H9 (cell line): ENCODE results near the gene LRMDA. TPM values are rescaled to one million over a fixed set of nuclear protein-coding genes. Genes with fewer than 3 reads are reported as not detected.

Experiments
- DNase-seq: peaks from one replicate; pipeline ENCODE4 v3.0.0-alpha.2; 2017
- H2AFZ ChIP-seq: one replicate; pipeline ENCODE4 v1.6.1; 2013; ENCODE audit warnings: mild to moderate bottlenecking, low read length, control low read depth, moderate library complexity
- H2AK5ac ChIP-seq: 2 replicates; pipeline ENCODE4 v1.6.1; 2013; ENCODE audit warnings: low read length, control low read depth, mixed read lengths; ENCODE audit not compliant: insufficient read length
- H2BK120ac ChIP-seq: one replicate; pipeline ENCODE4 v1.6.1; 2013; ENCODE audit warnings: low read depth, mild to moderate bottlenecking, low read length, control low read depth, inconsistent platforms; ENCODE audit not compliant: poor library complexity, severe bottlenecking
- H2BK12ac ChIP-seq: 2 replicates; pipeline ENCODE4 v1.6.1; 2013; ENCODE audit warnings: low read length, control low read depth, mixed read lengths, low read depth; ENCODE audit not compliant: insufficient read length
- H2BK15ac ChIP-seq: 2 replicates; pipeline ENCODE4 v1.6.1; 2013; ENCODE audit warnings: low read depth, low read length, control low read depth
- H2BK20ac ChIP-seq: one replicate; pipeline ENCODE4 v1.6.1; 2013; ENCODE audit warnings: low read depth, mild to moderate bottlenecking, low read length, control low read depth, inconsistent platforms; ENCODE audit not compliant: poor library complexity, severe bottlenecking
- H2BK5ac ChIP-seq: 2 replicates; pipeline ENCODE4 v1.6.1; 2013; ENCODE audit warnings: low read length, control low read depth, mixed read lengths; ENCODE audit not compliant: insufficient read length
- H3K14ac ChIP-seq: 2 replicates; pipeline ENCODE4 v1.6.1; 2013; ENCODE audit warnings: low read length, control low read depth; ENCODE audit not compliant: insufficient read depth
- H3K18ac ChIP-seq: 2 replicates; pipeline ENCODE4 v1.6.1; 2013; ENCODE audit warnings: low read depth, mild to moderate bottlenecking, mixed read lengths, low read length, control low read depth; ENCODE audit not compliant: insufficient read length
- H3K23ac ChIP-seq: 2 replicates; pipeline ENCODE4 v1.6.1; 2013; ENCODE audit warnings: low read length, control low read depth, mixed read lengths, low read depth; ENCODE audit not compliant: insufficient read length
- H3K23me2 ChIP-seq: 2 replicates; pipeline ENCODE4 v1.6.1; 2013; ENCODE audit warnings: low read depth, mild to moderate bottlenecking, mixed read lengths, low read length, control low read depth; ENCODE audit not compliant: insufficient read length, poor library complexity, severe bottlenecking
- H3K27ac ChIP-seq: 2 replicates; pipeline ENCODE4 v1.5.1; 2013; ENCODE audit warnings: low read length, control low read depth, mixed read lengths, low read depth; ENCODE audit not compliant: insufficient read length
- H3K27me3 ChIP-seq: 2 replicates; pipeline ENCODE4 v1.6.1; 2013; ENCODE audit warnings: low read length, control low read depth, inconsistent platforms; ENCODE audit not compliant: insufficient read depth
- H3K4ac ChIP-seq: 2 replicates; pipeline ENCODE4 v1.6.1; 2013; ENCODE audit warnings: low read depth, mild to moderate bottlenecking, control low read depth, inconsistent platforms, low read length, moderate library complexity
- H3K4me1 ChIP-seq: 2 replicates; pipeline ENCODE4 v1.6.1; 2013; ENCODE audit warnings: low read length, control low read depth, inconsistent platforms; ENCODE audit not compliant: insufficient read depth
- H3K4me2 ChIP-seq: 2 replicates; pipeline ENCODE4 v1.6.1; 2013; ENCODE audit warnings: low read length, control low read depth, mixed read lengths; ENCODE audit not compliant: insufficient read length, insufficient read depth
- H3K56ac ChIP-seq: 2 replicates; pipeline ENCODE4 v1.6.1; 2013; ENCODE audit warnings: low read depth, mild to moderate bottlenecking, mixed read lengths, low read length, control low read depth; ENCODE audit not compliant: insufficient read length
- H3K79me1 ChIP-seq: 2 replicates; pipeline ENCODE4 v1.6.1; 2013; ENCODE audit warnings: low read depth, mild to moderate bottlenecking, moderate library complexity, low read length, control low read depth, inconsistent platforms; ENCODE audit not compliant: insufficient read depth, poor library complexity, severe bottlenecking
- H3K79me2 ChIP-seq: 2 replicates; pipeline ENCODE4 v1.6.1; 2013; ENCODE audit warnings: low read length, control low read depth, inconsistent platforms; ENCODE audit not compliant: insufficient read depth
- H3K9ac ChIP-seq: 2 replicates; pipeline ENCODE4 v1.6.1; 2013; ENCODE audit warnings: low read length, control low read depth, mixed read lengths; ENCODE audit not compliant: insufficient read length; ENCODE audit errors: extremely low read depth
- H3K9me3 ChIP-seq: one replicate; pipeline ENCODE4 v1.6.1; 2013; ENCODE audit warnings: low read depth, low read length, inconsistent platforms; ENCODE audit not compliant: control insufficient read depth
- H3T11ph ChIP-seq: one replicate; pipeline ENCODE4 v1.6.1; 2013; ENCODE audit warnings: mild to moderate bottlenecking, low read length, control low read depth, inconsistent platforms
- H4K20me1 ChIP-seq: one replicate; pipeline ENCODE4 v1.6.1; 2013; ENCODE audit not compliant: control insufficient read depth, insufficient read length, insufficient read depth
- H4K5ac ChIP-seq: 2 replicates; pipeline ENCODE4 v1.6.1; 2013; ENCODE audit warnings: low read depth, mild to moderate bottlenecking, mixed read lengths, low read length, control low read depth; ENCODE audit not compliant: insufficient read length
- H4K8ac ChIP-seq: replicated peaks from 2 replicates; pipeline ENCODE4 v1.6.1; 2013; ENCODE audit warnings: low read length, control low read depth, mixed read lengths, low read depth; ENCODE audit not compliant: insufficient read length
- H4K91ac ChIP-seq: 2 replicates; pipeline ENCODE4 v1.6.1; 2013; ENCODE audit warnings: low read depth, mild to moderate bottlenecking, moderate library complexity, mixed read lengths, low read length, control low read depth; ENCODE audit not compliant: insufficient read length
- H3K27ac Mint-ChIP-seq, 3 experiments: 2 replicates in 2 of 3; 3 replicates in 1 of 3; pipeline ENCODE4 v1.8.0; 2020 to 2021; ENCODE audit warnings: mixed read lengths in 3 of 3, mild to moderate bottlenecking in 1 of 3, moderate library complexity in 1 of 3
- H3K27me3 Mint-ChIP-seq: 2 replicates; pipeline ENCODE4 v1.8.0; 2021; ENCODE audit warnings: low read depth, mild to moderate bottlenecking, moderate library complexity, mixed read lengths
- H3K36me3 Mint-ChIP-seq, 3 experiments: 2 replicates in 2 of 3; 3 replicates in 1 of 3; pipeline ENCODE4 v1.8.0; 2020 to 2021; ENCODE audit warnings: low read depth in 3 of 3, mixed read lengths in 3 of 3; ENCODE audit not compliant: insufficient read depth in 1 of 3
- H3K4me1 Mint-ChIP-seq, 2 experiments: 2 replicates each; pipeline ENCODE4 v1.8.0; 2020; ENCODE audit warnings: mixed read lengths in 2 of 2
- H3K4me3 Mint-ChIP-seq, 2 experiments: 2 replicates in 1 of 2; 3 replicates in 1 of 2; pipeline ENCODE4 v1.8.0; 2020 to 2021; ENCODE audit warnings: mild to moderate bottlenecking in 2 of 2, mixed read lengths in 2 of 2, moderate library complexity in 1 of 2
- H3K9me3 Mint-ChIP-seq, 2 experiments: 2 replicates in 1 of 2; 3 replicates in 1 of 2; pipeline ENCODE4 v1.8.0; 2020; ENCODE audit warnings: mild to moderate bottlenecking in 2 of 2, mixed read lengths in 2 of 2, moderate library complexity in 1 of 2
- CTCF ChIP-seq: fragments of 200-600 bp; sonication (generic); conservative IDR thresholded peaks from 3 replicates; pipeline ENCODE4 v1.8.0; 2021; ENCODE audit warnings: antibody characterized with exemption, mild to moderate bottlenecking
- WGBS: extraction: QIAGEN DNeasy Blood & Tissue Kit; methylation state at CpG from one replicate; pipeline ENCODE4 v1.1.7; 2013; ENCODE audit warnings: missing lambda C conversion rate, low lambda C conversion rate, mixed read lengths; ENCODE audit not compliant: insufficient read length; ENCODE audit errors: extremely low coverage; 5-methylcytosine and 5-hydroxymethylcytosine counted together
- total RNA-seq: library from RNA; stranded (reverse); gene quantifications from 2 replicates; pipeline ENCODE4 v1.2.1, GENCODE V29; 2021

The LRMDA gene
- total RNA-seq, 1 experiment from 2014 or later: 1.8 TPM

- no peaks in the 10 kb centered on the region for H4K20me1 ChIP-seq
- DNase-seq: no peak
- H4K8ac ChIP-seq: no peak overlapping the region
- no peaks in the 10 kb centered on the region for H3K9me3 ChIP-seq
- no peak overlapping the region for H2AFZ ChIP-seq
- H4K5ac ChIP-seq: no peak overlapping the region
- H3K79me1 ChIP-seq: no peaks in the 10 kb centered on the region
- no peak overlapping the region for H3K18ac ChIP-seq
- no peak overlapping the region for H3K4me2 ChIP-seq
- no peak overlapping the region for H3K4me3 Mint-ChIP-seq
- no peak overlapping the region for H3K27ac Mint-ChIP-seq
- no peak overlapping the region for H3K27ac ChIP-seq
- H3K27me3 Mint-ChIP-seq: no peaks in the 10 kb centered on the region; the same call in 1 of the 2 replicates
- no peak overlapping the region for H3K14ac ChIP-seq
- H2BK12ac ChIP-seq: no peak overlapping the region
- H2BK20ac ChIP-seq: no peak overlapping the region
- H3K4me1 Mint-ChIP-seq: peaks cover 13% of the 10 kb centered on the region in 2 experiments
- H3K9me3 Mint-ChIP-seq: no peaks in the 10 kb centered on the region
- no peaks in the 10 kb centered on the region for H3K4me1 ChIP-seq
- no peak overlapping the region for H3K23ac ChIP-seq
- H3K56ac ChIP-seq: no peak overlapping the region
- no peak for TF ChIP-seq CTCF
- H3K27me3 ChIP-seq: no peaks in the 10 kb centered on the region
- H2BK120ac ChIP-seq: no peak overlapping the region
- no peaks in the 10 kb centered on the region for H3K23me2 ChIP-seq
- H2BK5ac ChIP-seq: no peak overlapping the region
- no peak overlapping the region for H3K4ac ChIP-seq
- no peak overlapping the region for H4K91ac ChIP-seq
- H3K9ac ChIP-seq: no peak overlapping the region
- no peaks in the 10 kb centered on the region for H3K79me2 ChIP-seq
- no peak overlapping the region for H2AK5ac ChIP-seq
- H2BK15ac ChIP-seq: no peak overlapping the region
- no peak overlapping the region for H3T11ph ChIP-seq
- no CpG with 5 or more reads among the region's 10 CpGs for WGBS
- H3K36me3 Mint-ChIP-seq: no peaks in the 10 kb centered on the region
Observed at GRCh38 chr10:75717126-75717916, 285.9 kb downstream of the LRMDA start.
